K562 (cell line): ENCODE data around the gene SBK1. TPM values are rescaled to one million over a fixed set of nuclear protein-coding genes. Genes with fewer than 3 reads are reported as not detected.

Source experiments
- ATAC-seq: fragments of 200-7000 bp; cut with Tn5 transposase; 3 replicates; pipeline ENCODE4 v1.9.1; 2020; ENCODE audit warnings: moderate library complexity
- BruUV-seq: library from RNA; stranded (reverse); fragments of 400-500 nt; replicated peaks from 2 replicates; lab custom pipeline; 2021; lab: Mats Ljungman, UMichigan
- CTCF ChIA-PET: fragments of 300-600 bp; formaldehyde crosslinking; extraction: SDS; loops from one replicate; lab custom pipeline; 2021; ENCODE audit warnings: low intra/inter-chr PET ratio; lab: Yijun Ruan, JAX
- POLR2A ChIA-PET: fragments of 300-600, 350-650 bp; sonication (Branson Sonifier 250); formaldehyde crosslinking; extraction: SDS; loops from one replicate; lab custom pipeline; 2021; ENCODE audit warnings: antibody characterized with exemption, inconsistent platforms; lab: Yijun Ruan, JAX
- DNase-seq, 4 experiments: peaks; one replicate each; pipeline versions ENCODE4 v3.0.0 to v3.0.0-alpha.2; 2011 to 2018; ENCODE audit warnings: low spot score in 3 of 4, mixed read lengths in 3 of 4; ENCODE audit errors: extremely low read depth in 1 of 4
- FAIRE-seq: peaks from 2 replicates; lab custom pipeline; 2011; peaks lifted over from hg19 to GRCh38; lab: Jason Lieb, UNC
- H2AFZ ChIP-seq: 2 replicates; pipeline ENCODE4 v1.6.0; 2011; ENCODE audit warnings: low read depth, low read length, control low read depth, inconsistent platforms
- H3K27ac ChIP-seq: fragments of 200-600 bp; 3 replicates; pipeline ENCODE4 v1.8.0; 2011; ENCODE audit warnings: low read depth, mild to moderate bottlenecking, control low read depth, inconsistent platforms, low read length, moderate library complexity, mixed read lengths; ENCODE audit errors: extremely low read depth
- H3K27me3 ChIP-seq, 2 experiments: fragments of 300-600 bp in 1 of 2; 2 replicates in 1 of 2; 3 replicates in 1 of 2; pipeline versions ENCODE4 v1.6.0 to v1.8.0; 2011; ENCODE audit warnings: inconsistent platforms in 2 of 2, low read length in 2 of 2, mild to moderate bottlenecking in 1 of 2, mixed read lengths in 1 of 2, moderate library complexity in 1 of 2; ENCODE audit not compliant: control insufficient read depth in 2 of 2, insufficient read depth in 2 of 2
- H3K36me3 ChIP-seq: fragments of 300-600 bp; 3 replicates; pipeline ENCODE4 v1.8.0; 2011; ENCODE audit warnings: mild to moderate bottlenecking, low read length, inconsistent platforms; ENCODE audit not compliant: control insufficient read depth, insufficient read depth
- H3K4me1 ChIP-seq, 2 experiments: fragments of 200-600 bp in 1 of 2; replicated peaks in 1 of 2; 2 replicates in 1 of 2; 3 replicates in 1 of 2; pipeline versions ENCODE4 v1.5.1 to v1.8.0; 2011; ENCODE audit warnings: inconsistent platforms in 2 of 2, low read length in 2 of 2, mild to moderate bottlenecking in 1 of 2, mixed read lengths in 1 of 2, moderate library complexity in 1 of 2; ENCODE audit not compliant: control insufficient read depth in 2 of 2, insufficient read depth in 2 of 2
- H3K4me2 ChIP-seq: 2 replicates; pipeline ENCODE4 v1.6.1; 2011; ENCODE audit warnings: low read length, control low read depth, inconsistent platforms, mixed read lengths; ENCODE audit not compliant: insufficient read depth
- H3K4me3 ChIP-seq: fragments of 200-600 bp; sonication (generic), shearing (Covaris generic); 2 replicates; pipeline ENCODE4 v1.5.1; 2016; ENCODE audit warnings: control low read depth, inconsistent platforms
- H3K79me2 ChIP-seq: fragments of 200-600 bp; 3 replicates; pipeline ENCODE4 v1.8.0; 2011; ENCODE audit warnings: low read length, inconsistent platforms; ENCODE audit not compliant: control insufficient read depth, insufficient read depth
- H3K9ac ChIP-seq, 2 experiments: 2 replicates each; pipeline versions ENCODE4 v1.6.0 to v1.6.1; 2011; ENCODE audit warnings: low read depth in 2 of 2, low read length in 2 of 2, control low read depth in 1 of 2, inconsistent platforms in 1 of 2, mild to moderate bottlenecking in 1 of 2, mixed read lengths in 1 of 2; ENCODE audit not compliant: insufficient read depth in 1 of 2
- H3K9me1 ChIP-seq: one replicate; pipeline ENCODE4 v1.6.0; 2011; ENCODE audit warnings: inconsistent platforms, mild to moderate bottlenecking, low read length, moderate library complexity; ENCODE audit not compliant: control insufficient read depth, insufficient read depth
- H3K9me3 ChIP-seq: replicated peaks from 2 replicates; pipeline ENCODE4 v1.5.1; 2011; ENCODE audit warnings: low read depth, low read length, inconsistent platforms; ENCODE audit not compliant: control insufficient read depth, insufficient read depth
- H4K20me1 ChIP-seq: replicated peaks from 2 replicates; pipeline ENCODE4 v1.6.1; 2011; ENCODE audit warnings: low read length, inconsistent platforms, mixed read lengths; ENCODE audit not compliant: control insufficient read depth, insufficient read depth
- HNRNPH1 ChIP-seq: fragments of 200-400 bp; formaldehyde crosslinking; optimal IDR thresholded peaks from 2 replicates; pipeline ENCODE3; 2017; ENCODE audit warnings: low read depth, mild to moderate bottlenecking, low read length, moderate library complexity
- MAZ ChIP-seq, 2 experiments: fragments of 450-650 bp in 1 of 2; sonication (generic) in 1 of 2; formaldehyde crosslinking; IDR thresholded peaks in 1 of 2; conservative IDR thresholded peaks in 1 of 2; 2 replicates each; pipeline versions ENCODE4 v1.4.0 to v1.5.0; 2020; ENCODE audit warnings: mild to moderate bottlenecking in 1 of 2, missing genetic modification reagents in 1 of 2
- NBN ChIP-seq: fragments of 450-650 bp; IDR thresholded peaks from 2 replicates; pipeline ENCODE4 v1.6.1; 2016; ENCODE audit warnings: low read depth, mild to moderate bottlenecking
- POLR2A ChIP-seq: fragments of 450-650 bp; conservative IDR thresholded peaks from 2 replicates; pipeline ENCODE4 v1.6.1; 2016
- SRSF3 ChIP-seq: fragments of 200-400 bp; formaldehyde crosslinking; IDR thresholded peaks from 2 replicates; pipeline ENCODE4 v1.6.1; 2016; ENCODE audit warnings: mild to moderate bottlenecking, low read length, moderate library complexity; ENCODE audit not compliant: insufficient read depth
- ZNF197 ChIP-seq: fragments of 200-800 bp; sonication (Bioruptor generic); IDR thresholded peaks from 2 replicates; pipeline ENCODE4 v1.6.1; 2016; ENCODE audit warnings: low read depth, missing genetic modification characterization, missing compliant biosample characterization
- ZNF3 ChIP-seq: fragments of 250-450 bp; sonication (Bioruptor Pico); IDR thresholded peaks from 2 replicates; pipeline ENCODE4 v1.5.0; 2021; ENCODE audit warnings: mild to moderate bottlenecking, moderate library complexity
- WGBS: fragments of 100-300 bp; shearing (Covaris generic); methylation state at CpG from one replicate; pipeline ENCODE4 v1.1.6; 2016; ENCODE audit warnings: low coverage, mixed read lengths; ENCODE audit not compliant: insufficient coverage; ENCODE audit errors: missing lambda C conversion rate; 5-methylcytosine and 5-hydroxymethylcytosine counted together
- in situ Hi-C: fragments of 300-500 bp; cut with MboI; formaldehyde crosslinking; loops from 4 replicates; pipeline ENCODE4 v1.15.0; 2018; ENCODE audit warnings: inconsistent platforms, mixed read lengths
- intact Hi-C: fragments of 100-400 bp; cut with micrococcal nuclease; formaldehyde crosslinking; loops from 2 replicates; pipeline ENCODE4 v1.14.2; 2022
- polyA plus RNA-seq, 8 experiments: library from polyadenylated mRNA; depleted of rRNA in 4 of 8; stranded (reverse) in 5 of 8; unstranded in 3 of 8; fragments of >200 nt; fragmentation: Nextera tagmentation in 2 of 8; fragmentation: Illumina TruSeq in 1 of 8; extraction: Ambion mirVana in 2 of 8; extraction: Trizol in 1 of 8; gene quantifications; 2 replicates each; pipeline versions ENCODE4 v1.2.1 to v1.2.3, GENCODE V29; 2011 to 2014; ENCODE audit warnings: inconsistent platforms in 1 of 8, missing spikeins in 1 of 8
- total RNA-seq, 7 experiments: library from RNA; depleted of rRNA in 6 of 7; stranded (reverse); fragments of >200 nt in 6 of 7; fragmentation: Illumina TruSeq in 2 of 7; extraction: Trizol in 2 of 7; gene quantifications; 2 replicates each; pipeline versions ENCODE4 v1.2.1 to v1.2.3, GENCODE V29; 2011 to 2021; ENCODE audit warnings: low replicate concordance in 1 of 7
- TF ChIP-seq, protein P1 (sequence below): IDR thresholded peaks from 2 replicates; pipeline ENCODE4 v1.6.1; 2011; ENCODE audit not compliant: insufficient read length; ENCODE audit errors: extremely low read depth
- TF ChIP-seq, protein P2 (sequence below): fragments of 250-450 bp; sonication (Bioruptor Pico); IDR thresholded peaks from 2 replicates; pipeline ENCODE4 v1.8.0; 2022; ENCODE audit warnings: inconsistent platforms, mild to moderate bottlenecking, moderate library complexity, borderline replicate concordance
- TF ChIP-seq, protein P3 (sequence below): IDR thresholded peaks from 2 replicates; pipeline ENCODE4 v1.6.1; 2011; ENCODE audit warnings: borderline replicate concordance, low read depth, mild to moderate bottlenecking, moderate library complexity, low read length; ENCODE audit not compliant: insufficient read depth, poor library complexity, severe bottlenecking
- TF ChIP-seq, protein P4 (sequence below): sonication (generic); formaldehyde crosslinking; IDR thresholded peaks from 2 replicates; pipeline ENCODE4 v1.8.0; 2023; ENCODE audit warnings: mild to moderate bottlenecking, missing genetic modification reagents
- TF ChIP-seq, protein P5 (sequence below): fragments of 450-650 bp; IDR thresholded peaks from 2 replicates; pipeline ENCODE4 v1.6.1; 2016; ENCODE audit warnings: antibody characterized with exemption
- TF ChIP-seq, protein P6 (sequence below): fragments of 250-450 bp; sonication (Bioruptor Pico); IDR thresholded peaks from 2 replicates; pipeline ENCODE4 v1.8.0; 2021; ENCODE audit warnings: mild to moderate bottlenecking, moderate library complexity

The SBK1 gene
- total and polyA plus RNA-seq, 9 of the 15 experiments (the other 6 are each of a cell fraction or from before 2014, with no cell fraction given) = 0.01 to 0.07 (median 0.03) TPM; not detected in 6

DNA sequence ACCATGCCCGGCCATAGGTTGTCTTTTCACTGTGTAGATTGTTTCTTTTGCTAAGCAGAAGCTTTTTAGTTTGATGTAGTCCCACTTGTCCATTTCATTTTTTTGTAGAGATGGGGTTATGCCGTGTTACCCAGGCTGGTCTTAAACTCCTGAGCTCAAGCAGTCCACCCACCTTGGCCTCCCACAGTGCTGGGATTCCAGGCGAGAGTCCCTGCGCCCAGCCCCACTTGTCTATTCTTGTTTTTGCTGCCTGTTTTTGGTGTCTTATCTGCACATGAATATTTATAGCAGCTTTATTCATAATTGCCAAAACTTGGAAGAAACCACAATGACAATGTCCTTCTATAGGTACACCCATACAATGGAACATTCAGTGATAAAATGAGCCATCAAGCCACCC is 18.8 kb upstream of the SBK1 start:
- POLR2A ChIA-PET = interaction anchor here (0.8 kb wide), 1 partner anchor 10 kb away, joined by 3 read pairs; no protein-coding TSS in a partner anchor
- no peaks in the 10 kb centered on the region; the same call in 1 of the 2 replicates for H3K9me3 ChIP-seq
- H3K4me1 ChIP-seq = peaks cover 4 to 11% of the 10 kb centered on the region in 2 experiments; a peak in 2 of 5 replicates
- H4K20me1 ChIP-seq = no peaks in the 10 kb centered on the region
- H3K9ac ChIP-seq = no peak overlapping the region
- no peak for FAIRE-seq
- H3K79me2 ChIP-seq = no peaks in the 10 kb centered on the region
- H3K27ac ChIP-seq = no peak overlapping the region
- CTCF ChIA-PET = no interaction called here
- in situ Hi-C loops = no loop called here
- no peaks in the 10 kb centered on the region for H3K9me1 ChIP-seq
- no TSS peak for BruUV-seq
- no peak overlapping the region for H3K4me3 ChIP-seq
- no peaks in the 10 kb centered on the region for H3K36me3 ChIP-seq
- peaks cover 18 to 49% of the 10 kb centered on the region in 2 experiments for H3K27me3 ChIP-seq
- intact Hi-C loops = loop anchor here (10.0 kb wide), 1 partner anchor 251 kb away; no protein-coding TSS in a partner anchor
- no peak for DNase-seq
- H3K4me2 ChIP-seq = no peak overlapping the region
- no peak overlapping the region for H2AFZ ChIP-seq
- WGBS = 5% methylated on average over 4 of the region's 4 CpGs
- no peak for ATAC-seq
- TF ChIP-seq, protein P1, sequence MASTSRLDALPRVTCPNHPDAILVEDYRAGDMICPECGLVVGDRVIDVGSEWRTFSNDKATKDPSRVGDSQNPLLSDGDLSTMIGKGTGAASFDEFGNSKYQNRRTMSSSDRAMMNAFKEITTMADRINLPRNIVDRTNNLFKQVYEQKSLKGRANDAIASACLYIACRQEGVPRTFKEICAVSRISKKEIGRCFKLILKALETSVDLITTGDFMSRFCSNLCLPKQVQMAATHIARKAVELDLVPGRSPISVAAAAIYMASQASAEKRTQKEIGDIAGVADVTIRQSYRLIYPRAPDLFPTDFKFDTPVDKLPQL = no peak
- no peak for TF ChIP-seq HNRNPH1
- TF ChIP-seq, protein P2, sequence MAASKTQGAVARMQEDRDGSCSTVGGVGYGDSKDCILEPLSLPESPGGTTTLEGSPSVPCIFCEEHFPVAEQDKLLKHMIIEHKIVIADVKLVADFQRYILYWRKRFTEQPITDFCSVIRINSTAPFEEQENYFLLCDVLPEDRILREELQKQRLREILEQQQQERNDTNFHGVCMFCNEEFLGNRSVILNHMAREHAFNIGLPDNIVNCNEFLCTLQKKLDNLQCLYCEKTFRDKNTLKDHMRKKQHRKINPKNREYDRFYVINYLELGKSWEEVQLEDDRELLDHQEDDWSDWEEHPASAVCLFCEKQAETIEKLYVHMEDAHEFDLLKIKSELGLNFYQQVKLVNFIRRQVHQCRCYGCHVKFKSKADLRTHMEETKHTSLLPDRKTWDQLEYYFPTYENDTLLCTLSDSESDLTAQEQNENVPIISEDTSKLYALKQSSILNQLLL (CRISPR knock-in tag) = no peak
- no peak for TF ChIP-seq POLR2A
- TF ChIP-seq MAZ (CRISPR knock-in tag; conservative IDR thresholded peaks at IDR 0.05 in 1 of 2, IDR thresholded peaks at IDR 0.05 in 1 of 2) = no peak
- TF ChIP-seq, protein P3, sequence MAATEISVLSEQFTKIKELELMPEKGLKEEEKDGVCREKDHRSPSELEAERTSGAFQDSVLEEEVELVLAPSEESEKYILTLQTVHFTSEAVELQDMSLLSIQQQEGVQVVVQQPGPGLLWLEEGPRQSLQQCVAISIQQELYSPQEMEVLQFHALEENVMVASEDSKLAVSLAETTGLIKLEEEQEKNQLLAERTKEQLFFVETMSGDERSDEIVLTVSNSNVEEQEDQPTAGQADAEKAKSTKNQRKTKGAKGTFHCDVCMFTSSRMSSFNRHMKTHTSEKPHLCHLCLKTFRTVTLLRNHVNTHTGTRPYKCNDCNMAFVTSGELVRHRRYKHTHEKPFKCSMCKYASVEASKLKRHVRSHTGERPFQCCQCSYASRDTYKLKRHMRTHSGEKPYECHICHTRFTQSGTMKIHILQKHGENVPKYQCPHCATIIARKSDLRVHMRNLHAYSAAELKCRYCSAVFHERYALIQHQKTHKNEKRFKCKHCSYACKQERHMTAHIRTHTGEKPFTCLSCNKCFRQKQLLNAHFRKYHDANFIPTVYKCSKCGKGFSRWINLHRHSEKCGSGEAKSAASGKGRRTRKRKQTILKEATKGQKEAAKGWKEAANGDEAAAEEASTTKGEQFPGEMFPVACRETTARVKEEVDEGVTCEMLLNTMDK = no peak
- no peak for TF ChIP-seq ZNF197
- no peak for TF ChIP-seq SRSF3
- TF ChIP-seq, protein P4, sequence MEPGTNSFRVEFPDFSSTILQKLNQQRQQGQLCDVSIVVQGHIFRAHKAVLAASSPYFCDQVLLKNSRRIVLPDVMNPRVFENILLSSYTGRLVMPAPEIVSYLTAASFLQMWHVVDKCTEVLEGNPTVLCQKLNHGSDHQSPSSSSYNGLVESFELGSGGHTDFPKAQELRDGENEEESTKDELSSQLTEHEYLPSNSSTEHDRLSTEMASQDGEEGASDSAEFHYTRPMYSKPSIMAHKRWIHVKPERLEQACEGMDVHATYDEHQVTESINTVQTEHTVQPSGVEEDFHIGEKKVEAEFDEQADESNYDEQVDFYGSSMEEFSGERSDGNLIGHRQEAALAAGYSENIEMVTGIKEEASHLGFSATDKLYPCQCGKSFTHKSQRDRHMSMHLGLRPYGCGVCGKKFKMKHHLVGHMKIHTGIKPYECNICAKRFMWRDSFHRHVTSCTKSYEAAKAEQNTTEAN (CRISPR knock-in tag) = no peak
- TF ChIP-seq, protein P5, sequence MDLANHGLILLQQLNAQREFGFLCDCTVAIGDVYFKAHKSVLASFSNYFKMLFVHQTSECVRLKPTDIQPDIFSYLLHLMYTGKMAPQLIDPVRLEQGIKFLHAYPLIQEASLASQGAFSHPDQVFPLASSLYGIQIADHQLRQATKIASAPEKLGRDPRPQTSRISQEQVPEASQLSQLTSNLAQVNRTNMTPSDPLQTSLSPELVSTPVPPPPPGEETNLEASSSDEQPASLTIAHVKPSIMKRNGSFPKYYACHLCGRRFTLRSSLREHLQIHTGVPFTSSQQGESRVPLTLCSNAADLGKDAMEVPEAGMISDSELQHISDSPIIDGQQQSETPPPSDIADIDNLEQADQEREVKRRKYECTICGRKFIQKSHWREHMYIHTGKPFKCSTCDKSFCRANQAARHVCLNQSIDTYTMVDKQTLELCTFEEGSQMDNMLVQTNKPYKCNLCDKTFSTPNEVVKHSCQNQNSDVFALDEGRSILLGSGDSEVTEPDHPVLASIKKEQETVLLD = no peak
- no peak for TF ChIP-seq NBN
- TF ChIP-seq, protein P6, sequence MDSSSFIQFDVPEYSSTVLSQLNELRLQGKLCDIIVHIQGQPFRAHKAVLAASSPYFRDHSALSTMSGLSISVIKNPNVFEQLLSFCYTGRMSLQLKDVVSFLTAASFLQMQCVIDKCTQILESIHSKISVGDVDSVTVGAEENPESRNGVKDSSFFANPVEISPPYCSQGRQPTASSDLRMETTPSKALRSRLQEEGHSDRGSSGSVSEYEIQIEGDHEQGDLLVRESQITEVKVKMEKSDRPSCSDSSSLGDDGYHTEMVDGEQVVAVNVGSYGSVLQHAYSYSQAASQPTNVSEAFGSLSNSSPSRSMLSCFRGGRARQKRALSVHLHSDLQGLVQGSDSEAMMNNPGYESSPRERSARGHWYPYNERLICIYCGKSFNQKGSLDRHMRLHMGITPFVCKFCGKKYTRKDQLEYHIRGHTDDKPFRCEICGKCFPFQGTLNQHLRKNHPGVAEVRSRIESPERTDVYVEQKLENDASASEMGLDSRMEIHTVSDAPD (CRISPR knock-in tag) = no peak
- no peak for TF ChIP-seq ZNF3
